Measurements from ENCODE around the gene MYOM3. TPM values are rescaled to one million over a fixed set of nuclear protein-coding genes. Genes with fewer than 3 reads are reported as not detected.

Gene MYOM3
- polyA plus RNA-seq, 1 donor (not counting 4 experiments of a cell fraction or from before 2014, with no cell fraction given) = 0.49 TPM

GRCh38 chr1:24108334-24109165 is 3.4 kb downstream of the MYOM3 start:
- peak overlapping the region; percentile 59 for H3K4me2 ChIP-seq (ENCODE audit: control insufficient read depth, extremely low read depth, insufficient read depth, low read depth, low read length)
- H3K36me3 ChIP-seq (ENCODE audit: control insufficient read depth in 2 of 2, extremely low read depth in 1 of 2, insufficient read depth in 2 of 2, low read length in 2 of 2) = no peaks in the 10 kb centered on the region
- H3K4me1 ChIP-seq (ENCODE audit: control insufficient read depth, extremely low read depth, insufficient read depth, low read length) = peaks cover 37% of the 10 kb centered on the region
- H3K9me1 ChIP-seq (ENCODE audit: control insufficient read depth, extremely low read depth, insufficient read depth, low read length) = peaks cover 2% of the 10 kb centered on the region
- DNase-seq (ENCODE audit: low read depth, low spot score) = no peak
- FAIRE-seq = peak; percentile 93
- no peaks in the 10 kb centered on the region for H3K79me2 ChIP-seq (ENCODE audit: control insufficient read depth, insufficient read depth, low read length)
- no peaks in the 10 kb centered on the region for H3K9me3 ChIP-seq (ENCODE audit: control insufficient read depth, low read depth, low read length)
- no peaks in the 10 kb centered on the region for H3K27me3 ChIP-seq (ENCODE audit: control insufficient read depth, extremely low read depth, insufficient read depth, low read length)
- TF ChIP-seq EZH2 (IDR thresholded peaks at IDR 0.05; ENCODE audit: low read length) = no peak
- TF ChIP-seq, protein P1, sequence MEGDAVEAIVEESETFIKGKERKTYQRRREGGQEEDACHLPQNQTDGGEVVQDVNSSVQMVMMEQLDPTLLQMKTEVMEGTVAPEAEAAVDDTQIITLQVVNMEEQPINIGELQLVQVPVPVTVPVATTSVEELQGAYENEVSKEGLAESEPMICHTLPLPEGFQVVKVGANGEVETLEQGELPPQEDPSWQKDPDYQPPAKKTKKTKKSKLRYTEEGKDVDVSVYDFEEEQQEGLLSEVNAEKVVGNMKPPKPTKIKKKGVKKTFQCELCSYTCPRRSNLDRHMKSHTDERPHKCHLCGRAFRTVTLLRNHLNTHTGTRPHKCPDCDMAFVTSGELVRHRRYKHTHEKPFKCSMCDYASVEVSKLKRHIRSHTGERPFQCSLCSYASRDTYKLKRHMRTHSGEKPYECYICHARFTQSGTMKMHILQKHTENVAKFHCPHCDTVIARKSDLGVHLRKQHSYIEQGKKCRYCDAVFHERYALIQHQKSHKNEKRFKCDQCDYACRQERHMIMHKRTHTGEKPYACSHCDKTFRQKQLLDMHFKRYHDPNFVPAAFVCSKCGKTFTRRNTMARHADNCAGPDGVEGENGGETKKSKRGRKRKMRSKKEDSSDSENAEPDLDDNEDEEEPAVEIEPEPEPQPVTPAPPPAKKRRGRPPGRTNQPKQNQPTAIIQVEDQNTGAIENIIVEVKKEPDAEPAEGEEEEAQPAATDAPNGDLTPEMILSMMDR (optimal IDR thresholded peaks at IDR 0.05 in 1 of 3, IDR thresholded peaks at IDR 0.05 in 1 of 3, conservative IDR thresholded peaks at IDR 0.05 in 1 of 3; ENCODE audit: extremely low read depth in 1 of 3, insufficient read depth in 2 of 3, low read length in 3 of 3) = no peak
- peak overlapping the region; percentile 62 for H2AFZ ChIP-seq (ENCODE audit: control insufficient read depth, low read length)
- H4K20me1 ChIP-seq (ENCODE audit: control insufficient read depth, extremely low read depth, insufficient read depth, low read length) = no peaks in the 10 kb centered on the region
- dilution Hi-C loops (cut with MboI; ENCODE audit: extremely low pct_ligation_motif_present, low sequenced_read_pairs) = no loop called here
- peak overlapping the region in 1 of 3 experiments; percentile 17 for H3K4me3 ChIP-seq (ENCODE audit: control insufficient read depth in 2 of 3, extremely low read depth in 1 of 3, insufficient read depth in 2 of 3, low read depth in 1 of 3, low read length in 3 of 3)
- peak overlapping the region; percentile 56 for H3K9ac ChIP-seq (ENCODE audit: control insufficient read depth, extremely low read depth, insufficient read depth, low read length)
- H3K27ac ChIP-seq (ENCODE audit: control insufficient read depth, insufficient read depth, low read length) = peak overlapping the region; percentile 70

DNA sequence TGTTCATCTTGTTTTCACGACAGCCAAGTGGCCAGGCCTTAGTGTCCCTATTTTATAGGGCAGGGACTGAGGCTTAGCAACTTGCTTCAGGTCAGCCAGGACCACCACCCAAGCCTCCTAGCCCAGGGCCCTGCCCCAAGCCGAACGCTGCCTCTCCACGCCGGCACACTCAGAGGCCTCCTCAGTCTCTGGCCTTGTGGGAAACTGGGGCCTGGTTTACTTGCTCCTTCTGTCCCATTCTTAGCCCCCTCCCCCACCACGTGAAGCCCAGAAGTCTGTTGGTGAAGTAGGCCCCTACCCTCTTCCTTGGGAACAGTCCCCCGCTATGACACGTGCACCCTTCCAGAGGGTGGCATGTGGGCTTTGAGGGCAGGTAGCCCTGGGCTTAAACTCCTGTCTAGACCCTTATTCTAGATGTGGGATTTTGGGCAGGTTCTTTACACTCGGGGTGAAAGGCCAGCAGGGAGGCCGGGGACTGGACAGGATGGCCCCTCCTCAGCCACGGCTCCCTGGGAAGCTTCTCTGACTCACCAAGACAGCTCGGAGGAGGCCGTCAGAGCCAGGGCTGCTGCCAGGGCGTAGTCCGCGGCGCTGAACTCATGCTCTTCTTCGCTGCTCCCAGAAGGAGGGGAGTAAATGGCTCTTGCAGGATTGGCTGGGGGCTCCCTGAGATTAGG is 4.3 kb downstream of the MYOM3 start:
- peak overlapping the region; percentile 55 for H2AFZ ChIP-seq (ENCODE audit: control insufficient read depth, low read length)
- TF ChIP-seq, protein P1 (optimal IDR thresholded peaks at IDR 0.05 in 1 of 3, IDR thresholded peaks at IDR 0.05 in 1 of 3, conservative IDR thresholded peaks at IDR 0.05 in 1 of 3; ENCODE audit: extremely low read depth in 1 of 3, insufficient read depth in 2 of 3, low read length in 3 of 3) = no peak
- TF ChIP-seq EZH2 (IDR thresholded peaks at IDR 0.05; ENCODE audit: low read length) = no peak
- DNase-seq (ENCODE audit: low read depth, low spot score) = no peak

More for the DNA sequence above, 4.3 kb downstream of the MYOM3 start:
- dilution Hi-C loops (cut with MboI; ENCODE audit: extremely low pct_ligation_motif_present, low sequenced_read_pairs) = no loop called here
- Histone ChIP-seq H3K27me3 (ENCODE audit: control insufficient read depth, extremely low read depth, insufficient read depth, low read length) (no peaks in the 10 kb centered on the region), H3K79me2 (ENCODE audit: control insufficient read depth, insufficient read depth, low read length) (no peaks in the 10 kb centered on the region), H3K9me3 (ENCODE audit: control insufficient read depth, low read depth, low read length) (no peaks in the 10 kb centered on the region), H3K4me2 (ENCODE audit: control insufficient read depth, extremely low read depth, insufficient read depth, low read depth, low read length) (peak overlapping the region; percentile 59), H3K4me3 (ENCODE audit: control insufficient read depth in 2 of 3, extremely low read depth in 1 of 3, insufficient read depth in 2 of 3, low read depth in 1 of 3, low read length in 3 of 3) (no peak overlapping the region), H3K9me1 (ENCODE audit: control insufficient read depth, extremely low read depth, insufficient read depth, low read length) (peaks cover 2% of the 10 kb centered on the region), H3K27ac (ENCODE audit: control insufficient read depth, insufficient read depth, low read length) (peak overlapping the region; percentile 70), H4K20me1 (ENCODE audit: control insufficient read depth, extremely low read depth, insufficient read depth, low read length) (no peaks in the 10 kb centered on the region), H3K36me3 (ENCODE audit: control insufficient read depth in 2 of 2, extremely low read depth in 1 of 2, insufficient read depth in 2 of 2, low read length in 2 of 2) (no peaks in the 10 kb centered on the region), H3K9ac (ENCODE audit: control insufficient read depth, extremely low read depth, insufficient read depth, low read length) (peak overlapping the region; percentile 56), H3K4me1 (ENCODE audit: control insufficient read depth, extremely low read depth, insufficient read depth, low read length) (peaks cover 37% of the 10 kb centered on the region)
- no peak for FAIRE-seq
